GM19438 (cell line): ENCODE results near the gene ADRA2C.

ENCODE experiments used
- ATAC-seq: cut with Tn5 transposase; IDR thresholded peaks from one replicate; pipeline ENCODE4 v1.9.1; 2021; ENCODE audit warnings: low read depth; ENCODE audit not compliant: unreplicated experiment

The ADRA2C gene

DNA sequence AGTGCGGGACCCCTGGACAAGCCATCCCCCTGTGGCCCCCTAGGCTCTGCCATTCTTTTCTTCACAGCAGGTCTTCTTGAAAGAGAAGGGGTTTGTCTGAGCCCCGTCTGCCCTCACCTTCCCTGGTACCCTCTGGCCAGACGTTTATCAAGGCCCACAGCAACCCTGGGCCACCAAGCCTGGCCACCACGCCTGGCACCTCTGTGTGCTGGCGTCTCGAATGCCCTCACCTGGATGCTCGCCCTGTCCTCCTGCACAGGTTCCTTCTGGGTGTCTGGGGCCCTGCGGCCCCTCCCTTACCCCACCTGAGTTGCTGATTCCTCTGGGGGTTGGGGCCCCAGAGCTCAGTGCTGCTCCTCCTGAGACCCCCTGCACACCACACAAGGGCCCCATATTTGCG, 25.1 kb downstream of the ADRA2C start:
- no peak for ATAC-seq

DNA sequence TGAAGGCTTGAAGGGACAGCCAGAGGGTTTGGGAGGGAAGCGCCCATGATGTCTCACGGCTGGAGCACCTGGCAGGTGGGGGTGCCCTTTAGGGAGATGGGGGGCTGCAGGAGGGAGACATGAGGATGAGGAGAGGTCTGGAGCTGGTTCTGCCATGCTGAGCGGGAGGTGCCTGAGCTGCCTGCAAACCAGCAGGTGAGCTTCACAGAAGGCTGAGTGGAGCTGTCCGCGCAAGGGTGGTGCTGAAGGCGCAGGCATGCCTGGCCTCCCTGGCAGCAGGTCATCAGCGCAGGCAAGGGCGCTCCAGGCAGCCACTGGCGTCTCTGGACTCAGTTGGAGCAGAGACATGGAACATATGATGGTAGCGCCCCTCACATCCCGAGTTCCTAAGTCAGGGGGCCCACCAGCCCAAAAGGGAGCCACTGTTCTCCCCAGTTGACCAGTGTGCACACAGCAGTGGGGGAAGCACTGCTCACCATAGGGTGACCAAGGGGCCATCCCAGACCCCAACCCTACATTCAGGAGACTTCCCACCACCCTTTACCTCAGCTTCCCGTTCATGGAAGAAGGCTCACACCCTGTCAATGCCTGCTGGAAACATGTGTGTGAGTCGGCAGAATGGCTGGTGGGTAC, 25.8 kb downstream of the ADRA2C start:
- no peak for ATAC-seq

DNA sequence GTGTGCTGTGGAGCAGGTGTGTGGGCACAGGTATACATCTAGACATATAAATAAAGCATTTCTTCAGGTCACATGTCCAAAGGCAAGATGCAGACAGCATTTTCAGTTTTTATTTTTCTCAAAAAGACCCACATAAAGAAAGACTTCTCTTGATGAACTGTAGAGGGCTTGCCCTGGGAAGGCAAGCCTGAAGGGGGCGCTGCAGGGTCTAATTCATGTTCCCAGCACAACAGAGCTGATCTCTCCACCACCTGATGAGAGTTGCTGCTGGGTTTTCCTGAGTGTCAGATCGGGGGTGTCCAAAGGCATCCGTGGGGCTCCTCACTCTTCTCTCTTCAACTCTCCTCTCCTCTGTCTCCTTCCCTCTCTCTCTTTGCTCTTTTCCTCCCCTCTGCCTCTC, 26.6 kb downstream of the ADRA2C start:
- ATAC-seq: no peak

DNA sequence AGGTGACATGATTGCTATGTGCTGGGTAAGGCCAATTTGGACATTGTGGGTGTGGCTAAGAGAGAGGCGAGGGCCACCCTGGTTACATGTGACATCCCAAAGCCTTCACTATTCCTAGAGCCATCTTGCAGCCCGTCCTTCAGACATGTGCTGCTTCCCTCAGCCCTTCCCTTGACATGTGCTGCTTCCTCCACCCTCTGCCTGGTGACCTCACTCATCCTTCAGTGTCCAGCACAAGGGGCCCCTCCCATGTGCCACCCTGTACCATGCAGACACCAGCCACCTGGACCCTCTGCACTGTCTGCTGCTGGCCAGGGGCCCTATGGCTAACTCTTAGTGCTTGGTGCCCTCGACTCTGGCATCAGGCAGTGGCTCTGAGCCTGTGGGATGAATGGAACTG, 27.4 kb downstream of the ADRA2C start:
- no peak for ATAC-seq

DNA sequence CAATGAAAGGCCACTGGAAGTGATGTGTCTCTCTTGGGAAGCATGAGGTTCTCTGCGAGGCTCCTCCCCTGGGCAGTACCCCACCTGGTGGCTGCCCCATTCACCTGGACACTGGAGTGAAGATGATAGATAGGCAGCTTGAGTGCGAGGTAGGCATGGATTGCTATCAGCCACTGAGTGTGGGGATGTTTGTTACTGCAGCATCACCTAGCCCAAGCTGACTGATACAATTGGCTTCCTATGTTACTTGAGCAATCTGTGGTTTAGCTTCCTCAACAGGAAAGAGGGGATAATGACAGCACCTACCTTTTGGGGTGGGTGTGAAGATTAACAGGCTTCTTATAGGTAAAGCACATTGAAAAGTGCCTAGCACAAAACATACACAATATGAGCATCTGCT, 30.8 kb downstream of the ADRA2C start:
- no peak for ATAC-seq

DNA sequence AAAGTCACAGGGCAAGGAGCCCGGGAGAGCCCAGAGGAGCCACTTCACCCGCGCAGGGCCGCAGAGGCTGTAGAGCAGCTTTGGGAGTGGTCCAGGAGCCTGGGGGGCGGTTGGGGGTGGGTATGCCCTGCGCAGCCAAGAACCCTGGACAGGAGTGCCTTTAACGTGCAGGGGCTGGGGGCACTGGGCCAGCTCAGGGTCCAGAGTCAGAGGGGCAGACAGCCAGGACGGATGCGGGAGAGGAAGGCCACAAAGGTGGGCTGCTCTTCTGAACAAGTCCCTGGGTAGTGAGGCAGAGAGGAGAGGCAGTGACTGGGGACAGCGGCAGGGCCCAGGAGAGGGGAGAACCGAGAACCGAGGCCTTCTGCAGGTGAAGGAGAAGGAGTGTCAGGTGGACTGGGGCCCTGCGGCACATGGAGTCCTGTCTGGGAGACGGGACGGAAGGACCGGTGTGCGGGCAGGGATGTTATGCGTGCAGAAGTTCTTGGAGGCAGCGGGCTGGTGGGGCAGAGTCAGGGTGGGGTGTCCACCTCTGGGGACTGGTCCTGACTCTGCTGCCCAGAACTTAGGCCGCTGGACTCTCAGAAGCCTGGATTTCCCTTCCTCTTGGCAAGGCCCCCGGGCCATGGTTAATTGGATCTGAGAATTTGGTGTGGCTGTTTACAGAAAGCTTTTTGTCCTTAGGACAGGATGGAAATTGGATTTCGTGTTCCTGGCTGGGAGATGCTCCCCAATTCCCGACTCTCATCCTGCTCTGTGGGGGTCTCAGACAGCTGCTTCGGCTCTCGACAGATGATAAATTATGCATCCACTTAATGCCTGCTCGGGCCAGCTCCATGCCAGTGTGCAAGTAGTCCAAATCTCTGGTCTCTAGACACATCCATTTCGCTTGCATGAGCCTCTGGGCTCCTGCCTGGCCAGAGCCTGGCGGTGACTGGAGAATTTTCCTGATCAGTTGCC, 31.9 kb downstream of the ADRA2C start:
- no peak for ATAC-seq

DNA sequence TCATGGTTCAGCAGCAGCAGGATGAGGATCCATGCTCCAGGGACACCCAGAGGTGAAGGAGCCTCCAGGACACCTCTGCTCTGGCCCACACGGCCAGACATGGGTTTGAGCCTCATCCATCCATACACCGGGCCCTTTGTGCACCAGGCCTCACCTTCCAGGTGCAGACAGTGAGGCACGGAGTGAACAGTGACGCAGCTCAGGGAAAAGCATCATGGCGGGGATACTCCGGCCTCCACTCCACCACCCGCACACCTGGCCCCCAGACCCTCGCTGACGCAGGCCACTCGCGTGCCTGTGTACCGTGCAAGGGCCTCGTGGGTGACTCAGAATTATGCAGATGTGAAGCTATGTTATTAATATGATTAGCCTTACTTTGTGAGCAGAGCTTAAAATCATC, 33.3 kb downstream of the ADRA2C start:
- ATAC-seq: no peak

DNA sequence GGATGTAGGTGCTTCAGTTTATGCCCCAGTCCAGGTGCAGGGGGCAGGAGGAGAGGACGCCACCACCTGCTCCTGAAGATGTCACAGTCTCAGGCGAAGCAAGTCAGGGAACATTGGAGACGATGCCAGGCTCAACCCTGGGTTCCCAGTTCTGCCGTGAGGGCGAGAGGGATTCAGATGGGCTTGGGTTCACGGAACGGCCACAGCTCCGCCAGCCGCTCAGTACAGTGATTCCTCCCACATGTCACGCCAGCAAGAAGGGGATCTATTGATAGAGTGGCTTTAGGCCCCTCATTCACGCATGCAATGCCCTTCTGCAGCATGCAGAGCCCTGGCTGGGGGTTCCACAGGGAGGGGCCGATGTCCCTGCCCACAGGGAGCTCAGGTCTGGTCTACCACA, 34.2 kb downstream of the ADRA2C start:
- ATAC-seq: no peak

DNA sequence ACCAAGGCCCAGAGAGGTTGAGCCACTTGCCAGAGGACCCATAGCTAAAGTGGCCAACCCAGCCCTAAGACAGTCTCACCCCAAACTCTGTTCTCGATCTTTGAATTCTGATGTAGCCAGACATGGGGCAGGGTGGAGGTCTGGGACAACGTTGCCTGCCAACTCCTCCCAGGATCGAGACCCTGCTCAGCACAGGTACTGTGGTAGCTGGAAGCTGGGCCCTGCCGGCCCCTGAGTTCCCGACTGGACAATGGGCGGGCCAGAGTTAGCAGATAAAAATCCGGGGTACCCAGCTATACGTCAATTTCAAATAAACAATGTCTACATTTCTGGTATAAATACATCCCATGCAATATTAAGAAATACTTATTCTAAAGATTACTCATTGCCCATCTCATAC, 35.3 kb downstream of the ADRA2C start:
- no peak for ATAC-seq

DNA sequence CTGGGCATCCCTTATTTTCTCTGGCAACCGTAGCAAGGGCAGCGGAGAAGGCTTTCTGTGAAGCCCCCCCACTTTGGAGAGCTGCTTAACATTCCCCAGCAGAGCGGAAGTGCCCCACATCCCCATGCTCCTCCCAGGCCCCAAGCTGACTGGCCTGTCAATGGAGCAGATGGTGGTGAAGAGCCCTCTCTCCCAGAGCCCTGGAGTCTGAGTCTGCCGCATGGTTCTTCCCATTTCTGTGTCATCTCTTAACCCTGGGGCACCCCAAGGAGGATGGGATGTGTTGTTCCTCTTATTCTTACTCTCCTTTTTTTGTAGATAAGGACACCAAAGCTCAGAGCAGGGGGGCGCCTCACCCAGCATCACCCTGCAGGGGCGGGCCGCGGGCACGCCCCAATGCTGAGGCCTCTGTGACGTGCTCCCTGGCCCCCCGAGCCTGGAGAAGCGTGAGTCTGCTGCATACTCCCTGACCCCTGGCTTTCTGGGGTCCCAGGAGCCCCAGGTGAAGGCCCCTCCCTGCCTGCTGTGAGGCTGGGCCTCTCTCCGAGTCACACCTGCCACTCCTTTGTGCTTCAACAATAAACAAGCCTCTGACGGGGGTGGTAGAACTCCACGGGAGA, 35.9 kb downstream of the ADRA2C start:
- no peak for ATAC-seq

DNA sequence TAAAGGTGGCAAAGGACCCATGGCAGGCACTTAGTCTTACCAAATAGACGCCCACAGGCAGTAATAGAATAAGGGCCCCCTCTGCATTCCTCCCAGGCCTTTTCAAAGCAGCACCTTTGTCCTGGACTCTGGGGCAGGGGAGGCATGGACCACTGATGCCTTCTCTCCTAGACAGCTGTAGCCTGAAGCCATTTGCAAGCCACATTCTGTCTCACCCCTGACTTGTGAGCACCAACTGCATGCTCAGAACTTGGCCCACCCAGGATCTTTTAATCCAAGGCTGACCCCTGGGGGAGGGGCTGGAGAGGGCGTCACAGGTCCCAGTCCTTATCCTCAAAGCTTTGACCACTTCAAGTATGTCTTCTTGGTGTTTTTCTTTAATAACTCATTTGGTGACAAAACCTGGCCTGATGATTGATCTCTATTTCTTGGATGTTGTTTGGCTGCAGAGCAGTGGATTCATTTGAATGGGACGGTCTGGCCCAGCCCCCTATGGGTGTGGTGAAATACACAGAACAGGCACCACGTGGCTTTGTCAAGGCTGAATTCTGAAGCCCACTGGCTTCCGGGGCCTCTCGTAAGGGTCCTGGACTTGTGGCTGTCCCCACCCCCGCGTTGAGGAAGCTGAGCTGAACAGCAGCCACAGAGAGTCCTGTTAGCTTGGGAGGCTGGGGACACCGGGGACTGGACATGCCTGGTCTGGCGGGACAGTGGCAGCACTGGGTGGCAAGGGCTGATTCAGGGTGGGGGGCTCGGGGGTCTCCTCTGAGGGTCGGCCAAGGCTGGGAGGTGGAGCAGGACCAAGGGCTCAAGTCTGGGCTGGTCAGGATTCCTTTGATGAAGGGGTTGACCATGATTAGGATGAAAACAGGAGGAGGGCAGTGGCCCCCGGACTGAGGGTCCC, 36.6 kb downstream of the ADRA2C start:
- no peak for ATAC-seq

DNA sequence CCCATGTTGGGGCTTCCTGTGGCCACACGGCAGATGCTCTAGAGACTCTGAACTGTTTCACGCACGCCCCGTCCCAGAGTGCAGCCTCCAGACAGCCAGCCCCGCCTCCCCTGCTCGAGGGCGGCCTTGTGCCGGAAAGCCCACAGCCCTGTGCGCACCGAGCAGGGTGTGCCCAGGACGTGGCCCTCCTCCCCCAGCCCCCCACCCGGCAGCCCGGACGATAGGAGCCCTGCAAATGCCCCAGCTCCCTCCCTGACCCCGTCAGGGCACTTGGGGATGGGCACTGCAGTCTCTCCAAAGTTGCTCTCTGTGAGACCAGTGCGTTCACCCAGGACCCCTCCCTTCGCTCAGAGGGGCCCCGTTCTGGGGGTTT, 37.3 kb downstream of the ADRA2C start:
- no peak for ATAC-seq

DNA sequence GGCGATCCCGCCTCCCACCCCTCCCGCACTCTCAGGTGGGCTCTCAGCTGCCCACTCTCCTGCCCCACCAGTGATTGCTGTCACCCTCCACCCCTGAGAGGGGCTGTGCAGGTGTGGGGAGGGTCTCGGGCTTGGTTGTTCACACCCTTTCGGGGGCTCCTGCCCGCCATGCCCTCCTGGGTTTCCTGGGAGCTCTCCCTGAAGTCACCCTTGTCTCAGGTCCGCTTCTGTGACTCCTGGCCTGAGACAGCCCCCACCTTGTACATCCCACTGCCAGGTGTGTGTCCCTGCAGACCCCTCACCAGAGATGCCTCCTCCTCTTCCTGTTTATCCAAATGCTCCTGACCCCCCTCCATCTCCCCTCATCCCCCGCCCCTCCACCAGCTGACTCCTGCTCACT, 37.8 kb downstream of the ADRA2C start:
- no peak for ATAC-seq

DNA sequence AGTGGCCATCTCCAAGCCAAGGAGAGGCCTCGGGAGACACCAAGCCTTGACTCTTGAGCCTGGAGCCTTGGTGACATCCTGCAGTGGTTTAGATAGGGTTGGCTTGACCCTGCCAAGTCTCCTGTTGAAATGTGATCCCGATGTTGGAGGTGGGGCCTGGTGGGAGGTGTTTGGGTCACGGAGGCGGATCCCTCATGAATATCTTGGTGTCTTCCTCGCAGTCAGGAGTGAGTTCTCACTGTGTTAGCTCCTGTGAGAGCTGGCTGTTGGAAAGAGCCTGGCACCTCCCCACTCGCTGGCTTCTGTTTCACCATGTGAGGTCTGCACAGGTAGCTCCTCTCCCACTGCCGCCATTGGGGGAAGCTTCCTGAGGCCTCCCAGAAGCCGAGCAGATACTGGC, 38.8 kb downstream of the ADRA2C start:
- no peak for ATAC-seq

DNA sequence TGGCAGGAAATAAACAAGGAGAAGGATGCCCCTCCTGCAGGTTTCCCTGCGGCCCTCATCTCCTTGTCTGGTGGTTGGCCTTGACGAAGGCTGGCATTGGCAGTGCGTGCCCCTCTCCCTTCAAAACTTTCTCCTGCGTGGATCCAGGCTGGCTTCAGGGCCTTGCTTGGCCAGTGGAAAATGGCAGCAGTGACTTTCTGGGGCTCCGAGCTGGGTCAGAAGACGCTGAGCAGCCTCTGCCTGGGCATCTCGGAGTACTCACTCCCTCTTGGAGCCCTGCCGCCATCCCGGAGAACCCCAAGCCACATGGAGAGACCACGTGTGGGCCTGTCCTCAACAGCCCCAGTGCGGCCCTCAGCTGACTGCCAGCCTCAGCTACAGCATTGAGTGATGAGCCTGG, 39.5 kb downstream of the ADRA2C start:
- no peak for ATAC-seq

DNA sequence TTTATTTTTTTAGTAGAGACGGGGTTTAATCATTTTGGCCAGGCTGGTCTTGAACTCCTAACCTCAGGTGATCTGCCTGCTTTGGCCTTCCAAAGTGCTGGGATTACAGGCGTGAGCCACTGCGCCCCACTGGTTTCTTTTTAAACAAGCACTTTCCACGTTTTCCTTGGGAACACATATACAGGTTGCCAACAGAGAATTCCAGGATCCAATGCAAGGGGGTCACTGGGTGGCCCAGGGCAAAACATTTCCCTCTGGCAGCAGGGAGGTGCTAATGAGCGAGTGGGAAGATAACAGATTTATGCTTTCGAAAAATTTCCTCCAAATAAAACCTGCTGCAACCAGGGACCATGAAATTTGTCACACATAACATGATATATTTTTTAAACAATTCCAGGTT, 41.1 kb downstream of the ADRA2C start:
- no peak for ATAC-seq

DNA sequence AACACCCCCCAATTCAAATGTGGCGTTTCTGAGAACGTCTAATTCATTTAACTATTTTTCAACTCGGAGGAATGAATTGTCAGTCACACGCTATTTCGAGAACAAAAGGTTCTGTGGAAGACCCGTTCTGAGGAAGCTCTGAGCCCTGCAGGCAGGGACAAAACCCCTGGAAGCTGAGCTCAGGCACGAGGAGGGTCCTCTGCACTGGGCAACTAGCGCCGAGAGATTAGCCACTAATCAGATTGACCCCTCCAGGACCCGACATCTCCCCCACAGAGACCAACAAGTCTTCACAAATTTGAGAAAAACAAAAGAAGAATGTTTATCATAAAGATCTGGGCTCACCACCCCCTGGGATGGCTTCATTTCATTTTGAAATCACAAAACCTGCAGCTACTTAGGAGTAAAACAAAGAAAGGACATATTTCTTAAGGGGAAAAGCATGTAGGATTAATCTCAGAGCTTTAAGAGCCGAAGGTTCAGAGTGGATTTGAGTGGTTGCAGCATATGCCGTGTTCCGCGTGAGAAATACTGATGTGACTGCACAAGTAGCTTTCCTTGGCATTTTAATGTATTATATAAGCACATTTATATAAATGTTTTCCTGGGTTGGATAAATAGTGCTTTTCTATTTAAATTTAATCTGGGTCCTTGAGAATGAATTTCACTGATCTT, 41.8 kb downstream of the ADRA2C start:
- no peak for ATAC-seq

DNA sequence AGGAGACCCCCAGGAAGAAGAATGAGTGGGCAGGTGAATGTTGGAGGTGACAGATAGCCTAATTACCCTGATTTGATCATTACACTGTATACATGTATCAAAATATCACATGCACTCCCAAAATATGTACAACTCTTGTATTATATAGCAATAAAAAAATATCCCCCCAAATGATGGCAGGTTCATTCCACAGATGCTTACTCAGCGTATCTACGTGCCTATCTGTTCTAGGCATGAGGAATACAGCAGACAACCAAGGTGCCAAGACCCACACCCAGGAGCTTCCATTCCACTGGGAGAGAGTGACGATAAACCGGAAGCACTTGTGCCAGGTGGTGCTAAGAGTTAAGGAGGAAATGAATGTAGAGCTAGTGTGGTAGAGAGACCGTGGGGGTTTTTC, 42.4 kb downstream of the ADRA2C start:
- ATAC-seq: no peak

DNA sequence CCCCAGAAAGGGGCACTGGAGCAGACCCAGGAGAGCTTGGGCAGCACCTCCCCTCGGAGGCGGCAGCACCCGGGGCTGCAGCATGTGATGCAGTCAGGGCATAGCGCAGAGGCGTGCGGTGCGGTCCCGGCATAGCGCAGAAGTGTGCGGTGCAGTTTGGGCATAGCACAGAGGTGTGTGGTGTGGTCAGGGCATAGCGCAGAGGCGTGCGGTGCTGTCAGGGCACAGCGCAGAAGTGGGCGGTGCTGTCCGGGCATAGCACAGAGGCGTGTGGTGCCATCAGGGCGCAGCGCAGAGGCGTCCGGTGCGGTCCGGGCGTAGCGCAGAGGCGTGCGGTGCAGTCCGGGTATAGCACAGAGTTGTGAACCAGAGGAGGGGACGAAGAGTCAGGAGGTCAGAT, 42.8 kb downstream of the ADRA2C start:
- no peak for ATAC-seq

DNA sequence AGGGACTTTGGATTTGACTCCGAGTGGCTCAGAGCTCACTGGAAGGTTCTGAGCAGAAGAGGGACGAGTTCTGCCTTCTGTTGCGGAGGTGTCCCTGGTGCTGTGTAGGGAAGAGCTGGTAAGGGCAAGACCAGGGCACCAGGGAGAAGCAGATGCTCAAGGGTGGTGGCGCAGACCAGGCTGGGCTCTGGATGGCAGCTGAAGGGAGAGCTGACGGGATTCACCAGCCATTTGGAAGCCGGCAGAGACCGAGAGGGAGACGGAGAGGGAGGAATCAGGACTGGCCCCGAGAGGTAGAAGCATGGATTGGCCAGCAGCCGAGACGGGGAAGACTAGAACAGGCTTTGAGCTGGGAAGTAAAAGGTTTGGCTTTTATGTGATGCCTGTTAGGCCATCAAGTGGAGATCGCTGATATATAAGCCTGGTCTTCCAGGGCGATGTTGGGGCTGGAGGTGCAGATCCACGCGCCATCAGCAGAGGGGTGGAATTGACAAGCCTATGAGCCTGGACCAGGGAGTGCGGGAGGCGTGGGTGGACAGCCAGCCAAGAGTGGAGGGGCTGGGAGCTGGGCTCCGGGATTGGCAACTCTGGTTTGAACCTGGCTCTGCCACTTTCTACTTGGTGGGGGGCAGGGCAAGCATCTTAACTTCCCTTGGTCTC, 43.4 kb downstream of the ADRA2C start:
- ATAC-seq: no peak
